T-helper 17 cell (primary cell): Measurements from ENCODE around the gene VARS2. TPM values are rescaled to one million over a fixed set of nuclear protein-coding genes. Genes with fewer than 3 reads are reported as not detected.
"Not testable (repeated sequence)": the region's sequence is repeated elsewhere in the genome, so short reads cannot be mapped to it uniquely, and the experiment has no call there.

Source experiments
- ATAC-seq: fragments of 150-1000 bp; cut with Tn5 transposase; 2 replicates; pipeline ENCODE4 v1.10.0; 2021; ENCODE audit warnings: mild to moderate bottlenecking, moderate library complexity
- DNase-seq, 3 donors: peaks; one replicate each; pipeline versions ENCODE4 v3.0.0 to v3.0.0-alpha.2; 2020 to 2021
- H3K9me3 ChIP-seq: one replicate; pipeline ENCODE4 v1.7.0; 2013; ENCODE audit warnings: low read length, mild to moderate bottlenecking; ENCODE audit not compliant: control insufficient read depth, poor library complexity, severe bottlenecking
- H3K27ac Mint-ChIP-seq: one replicate; pipeline ENCODE4 v1.8.0; 2022; ENCODE audit warnings: mild to moderate bottlenecking, moderate library complexity, mixed read lengths
- H3K27me3 Mint-ChIP-seq: one replicate; pipeline ENCODE4 v1.8.0; 2022; ENCODE audit warnings: mixed read lengths
- H3K36me3 Mint-ChIP-seq: one replicate; pipeline ENCODE4 v1.8.0; 2022; ENCODE audit warnings: low read depth, mixed read lengths
- H3K4me1 Mint-ChIP-seq: one replicate; pipeline ENCODE4 v1.8.0; 2022; ENCODE audit warnings: mild to moderate bottlenecking, mixed read lengths
- H3K4me3 Mint-ChIP-seq: one replicate; pipeline ENCODE4 v1.8.0; 2022; ENCODE audit warnings: mild to moderate bottlenecking, moderate library complexity, mixed read lengths
- total RNA-seq, 4 donors: library from RNA in 2 of 4; stranded (reverse) in 2 of 4; gene quantifications; one replicate each; pipeline ENCODE4 v1.2.3 and lab custom pipeline; 2022 to 2026

VARS2 gene
- total RNA-seq, 2 donors from 2014 or later = 24.4 to 30.5 TPM

- H3K4me1 Mint-ChIP-seq = peaks cover 15% of the 10 kb centered on the region
- H3K36me3 Mint-ChIP-seq = peaks cover 11% of the 10 kb centered on the region
- ATAC-seq (no peak), DNase-seq (no peak)
- no peak overlapping the region for H3K4me3 Mint-ChIP-seq
- no peaks in the 10 kb centered on the region for H3K27me3 Mint-ChIP-seq
- H3K27ac Mint-ChIP-seq = no peak overlapping the region
- H3K9me3 ChIP-seq = no peaks in the 10 kb centered on the region
These were observed 15.2 kb upstream of the VARS2 start for GRCh38 chr6:30898750-30899360.

- peaks cover 7% of the 10 kb centered on the region for H3K4me1 Mint-ChIP-seq
- no peak overlapping the region for H3K4me3 Mint-ChIP-seq
- H3K9me3 ChIP-seq = no peaks in the 10 kb centered on the region
- ATAC-seq (no peak), DNase-seq (no peak)
- peaks cover 4% of the 10 kb centered on the region for H3K36me3 Mint-ChIP-seq
- no peaks in the 10 kb centered on the region for H3K27me3 Mint-ChIP-seq
- no peak overlapping the region for H3K27ac Mint-ChIP-seq
These were observed 13.1 kb upstream of the VARS2 start for GRCh38 chr6:30900863-30901417.

- ATAC-seq (no peak), DNase-seq (no peak)
- Mint-ChIP-seq H3K36me3 (peaks cover 4% of the 10 kb centered on the region), H3K27me3 (no peaks in the 10 kb centered on the region), H3K4me1 (peaks cover 7% of the 10 kb centered on the region), H3K27ac (no peak overlapping the region), H3K4me3 (no peak overlapping the region)
- H3K9me3 ChIP-seq = no peaks in the 10 kb centered on the region
These were observed 12.6 kb upstream of the VARS2 start for GRCh38 chr6:30901436-30901835.

DNA sequence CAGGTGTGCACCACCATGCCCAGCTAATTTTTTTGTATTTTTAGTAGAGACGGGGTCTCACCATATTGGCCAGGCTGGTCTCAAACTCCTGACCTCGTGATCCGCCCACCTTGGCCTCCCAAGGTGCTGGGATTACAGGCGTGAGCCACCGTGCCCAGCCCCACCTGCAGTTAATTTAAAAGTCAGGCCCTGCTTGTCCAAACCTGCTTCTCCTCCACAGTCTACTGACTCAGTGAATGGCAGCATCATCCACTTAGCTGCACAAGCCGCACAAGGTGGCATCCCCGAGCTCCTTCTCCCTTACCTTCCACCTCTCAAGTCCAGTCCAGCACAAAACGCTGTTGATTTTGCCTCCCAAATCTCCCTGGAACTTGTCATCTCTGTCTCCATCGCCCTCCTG is 11.8 kb upstream of the VARS2 start:
- not testable (repeated sequence) for H3K4me1 Mint-ChIP-seq, ATAC-seq

DNA sequence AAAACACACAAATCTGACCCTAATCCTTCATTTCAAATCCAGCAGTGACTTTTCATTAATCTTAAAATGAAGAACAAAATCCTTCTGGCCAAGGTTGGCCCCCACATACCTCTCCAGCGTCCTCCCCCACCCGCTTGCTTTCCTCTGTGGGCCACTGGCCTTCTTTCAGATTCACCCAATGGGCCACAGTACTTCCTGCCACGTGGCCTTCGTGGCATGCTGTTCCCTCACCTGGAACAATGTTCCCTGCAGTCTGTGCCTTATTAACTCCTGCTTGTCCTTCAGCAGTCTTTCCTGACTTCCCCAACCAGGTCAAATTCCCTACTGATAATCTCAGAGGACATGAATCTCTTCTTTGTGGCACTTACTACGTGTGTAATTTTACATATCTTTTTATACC is 11.3 kb upstream of the VARS2 start:
- DNase-seq (no peak), ATAC-seq (no peak)
- H3K4me1 Mint-ChIP-seq = peaks cover 10% of the 10 kb centered on the region
- peak overlapping the region; percentile 84 for H3K27ac Mint-ChIP-seq
- peaks cover 4% of the 10 kb centered on the region for H3K36me3 Mint-ChIP-seq
- peak overlapping the region; percentile 28 for H3K4me3 Mint-ChIP-seq
- H3K9me3 ChIP-seq = no peaks in the 10 kb centered on the region
- H3K27me3 Mint-ChIP-seq = no peaks in the 10 kb centered on the region

More for the DNA sequence above, 11.8 kb upstream of the VARS2 start:
- DNase-seq, H3K9me3 ChIP-seq, H3K27me3 Mint-ChIP-seq, H3K36me3 Mint-ChIP-seq, H3K4me3 Mint-ChIP-seq: not testable (repeated sequence)
- peak overlapping the region; percentile 84 for H3K27ac Mint-ChIP-seq

- ATAC-seq (no peak), DNase-seq (no peak)
- no peaks in the 10 kb centered on the region for H3K9me3 ChIP-seq
- Mint-ChIP-seq H3K4me3 (no peak overlapping the region), H3K36me3 (peaks cover 7% of the 10 kb centered on the region), H3K4me1 (peaks cover 15% of the 10 kb centered on the region), H3K27me3 (no peaks in the 10 kb centered on the region), H3K27ac (peak overlapping the region; percentile 84)
These were observed 10.8 kb upstream of the VARS2 start for GRCh38 chr6:30903236-30903635.

DNA sequence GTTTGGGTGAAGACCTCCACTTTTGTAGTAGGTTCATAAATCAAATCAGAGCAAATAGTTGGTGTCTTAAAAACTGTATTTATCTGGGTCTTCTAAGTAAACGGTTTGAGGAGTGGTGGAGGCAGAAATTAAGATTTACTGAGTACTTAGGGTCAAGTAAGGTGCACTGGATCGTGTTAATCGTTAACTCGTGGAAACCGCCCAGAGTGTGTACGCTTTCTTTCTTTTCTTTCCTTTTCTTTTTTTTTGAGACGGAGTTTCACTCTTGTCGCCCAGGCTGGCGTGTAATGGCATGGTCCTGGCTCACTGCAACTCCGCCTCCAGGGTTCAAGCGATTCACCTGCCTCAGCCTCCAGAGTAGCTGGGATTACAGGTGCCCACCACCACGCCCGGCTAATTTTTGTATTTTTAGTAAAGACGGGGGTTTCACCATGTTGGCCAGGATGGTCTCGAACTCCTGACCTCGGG is 6.7 kb upstream of the VARS2 start:
- not testable (repeated sequence) for H3K36me3 Mint-ChIP-seq, H3K27me3 Mint-ChIP-seq, ATAC-seq, DNase-seq, H3K9me3 ChIP-seq
- Mint-ChIP-seq H3K4me3 (peak overlapping the region; percentile 99), H3K4me1 (peaks cover 29% of the 10 kb centered on the region), H3K27ac (peak overlapping the region; percentile 92)

DNA sequence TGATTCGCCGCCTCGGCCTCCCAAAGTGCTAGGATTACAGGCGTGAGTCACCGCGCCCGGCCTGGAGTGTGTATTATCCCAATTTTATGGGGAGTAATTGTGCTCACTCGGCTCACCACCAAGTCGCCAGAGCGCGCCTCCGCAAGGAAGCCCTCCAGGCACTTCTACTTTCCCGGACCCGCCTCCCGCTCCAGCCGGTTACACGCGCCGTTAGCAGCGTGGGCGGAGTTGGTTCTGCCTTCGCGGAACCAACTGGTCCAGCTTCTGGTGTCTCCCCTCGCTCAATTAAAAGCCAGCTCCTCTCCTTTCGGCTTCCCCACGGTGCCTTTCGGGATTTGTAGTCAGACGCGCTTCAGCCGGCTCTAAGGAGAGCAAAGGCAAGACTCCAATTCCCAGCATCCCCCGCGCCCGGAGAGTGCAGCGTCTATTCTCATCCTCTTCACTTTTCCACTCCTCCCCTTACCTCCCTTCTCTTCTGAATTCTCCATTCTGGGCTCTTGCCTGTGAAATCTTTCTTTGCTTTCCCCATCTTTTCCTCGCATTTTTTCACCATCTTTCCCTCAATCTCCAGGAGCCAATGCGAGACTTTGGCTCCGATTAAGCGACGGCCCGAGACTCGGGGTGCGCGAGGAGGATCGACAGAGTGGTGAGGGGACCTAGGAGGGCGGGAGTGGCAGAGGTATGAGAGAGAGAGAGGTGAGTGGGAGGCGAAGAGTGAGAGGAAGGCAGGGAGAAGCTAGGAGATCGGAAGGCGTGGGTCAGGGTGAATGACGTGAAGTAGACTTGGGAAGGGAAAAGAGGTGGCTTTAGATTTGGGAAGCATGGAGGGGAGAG is 6.1 kb upstream of the VARS2 start, which contains the start of gene GTF2H4:
Gene GTF2H4, plus strand, starts transcription at position 450 of the 834 bp plus-strand sequence.
- peaks cover 8% of the 10 kb centered on the region for H3K36me3 Mint-ChIP-seq
- no peaks in the 10 kb centered on the region for H3K9me3 ChIP-seq
- peak; percentile 100 for ATAC-seq
- DNase-seq = peak; percentile 84 to 87 (median 87)
- peaks cover 24% of the 10 kb centered on the region for H3K4me1 Mint-ChIP-seq
- peak within 1 kb of the TSS; percentile 92 for H3K27ac Mint-ChIP-seq
- no peaks in the 10 kb centered on the region for H3K27me3 Mint-ChIP-seq
- peak within 1 kb of the TSS; percentile 99 for H3K4me3 Mint-ChIP-seq

GRCh38 chr6:30908700-30909099 is 5.3 kb upstream of the VARS2 start:
- Mint-ChIP-seq H3K4me3 (peak overlapping the region; percentile 99), H3K27me3 (no peaks in the 10 kb centered on the region), H3K27ac (peak overlapping the region; percentile 92), H3K36me3 (peaks cover 8% of the 10 kb centered on the region), H3K4me1 (peaks cover 27% of the 10 kb centered on the region)
- no peaks in the 10 kb centered on the region for H3K9me3 ChIP-seq
- no peak for DNase-seq
- ATAC-seq = no peak

DNA sequence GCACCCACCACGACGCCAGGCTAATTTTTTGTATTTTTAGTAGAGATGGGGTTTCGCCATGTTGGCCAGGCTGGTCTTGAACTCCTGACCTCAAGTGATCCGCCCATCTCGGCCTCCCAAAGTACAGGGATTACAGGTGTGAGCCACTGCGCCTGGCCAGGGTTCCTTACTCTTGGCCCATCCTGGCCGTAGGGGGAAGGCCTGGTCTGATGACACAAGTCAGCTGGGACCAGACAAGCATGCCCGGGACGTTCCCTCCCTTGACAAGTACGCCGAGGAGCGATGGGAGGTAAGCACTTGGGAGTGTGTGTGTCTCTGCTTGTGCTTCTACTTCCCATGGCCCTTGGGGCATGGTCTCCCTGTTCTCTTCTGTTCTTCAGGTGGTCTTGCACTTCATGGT is 3.6 kb upstream of the VARS2 start:
- not testable (repeated sequence) for H3K4me3 Mint-ChIP-seq, ATAC-seq, H3K36me3 Mint-ChIP-seq, H3K27me3 Mint-ChIP-seq, DNase-seq, H3K9me3 ChIP-seq, H3K27ac Mint-ChIP-seq
- H3K4me1 Mint-ChIP-seq = peaks cover 36% of the 10 kb centered on the region

DNA sequence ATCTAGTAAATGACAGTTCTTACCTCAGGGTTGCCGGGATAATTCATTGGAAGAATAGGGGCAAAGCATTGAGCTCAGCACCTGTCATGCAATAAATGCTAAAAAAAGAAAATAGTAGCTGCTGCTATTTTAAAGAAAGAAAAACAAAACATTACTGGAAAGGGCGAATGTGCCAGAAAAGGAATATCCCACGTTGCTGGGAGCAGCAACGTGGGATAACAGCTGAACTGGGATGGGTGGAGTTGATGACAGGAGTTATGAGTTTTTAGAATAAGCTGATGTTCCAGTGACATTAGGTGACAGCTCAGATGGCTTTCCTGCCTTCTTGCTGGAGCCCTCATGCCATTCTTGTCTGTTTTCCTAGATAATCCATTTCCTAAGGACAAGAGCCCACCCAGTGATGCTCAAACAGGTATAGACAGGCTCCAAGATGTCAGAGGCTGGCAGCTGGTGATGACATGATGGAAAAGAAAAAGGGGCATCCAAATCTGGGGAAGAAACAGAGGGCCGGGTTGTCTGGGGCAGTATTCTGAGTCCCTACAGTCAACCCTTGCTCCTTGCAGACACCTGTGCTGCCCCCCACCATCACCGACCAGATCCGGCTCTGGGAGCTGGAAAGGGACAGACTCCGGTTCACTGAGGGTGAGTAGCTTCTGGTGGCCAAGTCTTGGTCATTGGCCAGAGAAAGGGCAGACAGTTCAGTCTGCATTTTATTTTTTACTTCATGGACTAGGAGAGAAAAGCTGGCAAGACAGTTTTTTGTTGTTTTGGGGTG is 1.1 kb upstream of the VARS2 start:
- ATAC-seq (no peak), DNase-seq (no peak)
- H3K36me3 Mint-ChIP-seq = peaks cover 8% of the 10 kb centered on the region
- H3K4me3 Mint-ChIP-seq = peak overlapping the region; percentile 94
- H3K9me3 ChIP-seq = no peaks in the 10 kb centered on the region
- H3K27ac Mint-ChIP-seq = no peak overlapping the region
- H3K4me1 Mint-ChIP-seq = peaks cover 42% of the 10 kb centered on the region
- H3K27me3 Mint-ChIP-seq = no peaks in the 10 kb centered on the region

- H3K9me3 ChIP-seq = no peaks in the 10 kb centered on the region
- ATAC-seq (no peak), DNase-seq (no peak)
- Mint-ChIP-seq H3K27ac (no peak overlapping the region), H3K4me1 (peaks cover 36% of the 10 kb centered on the region), H3K27me3 (no peaks in the 10 kb centered on the region), H3K4me3 (peak overlapping the region; percentile 94), H3K36me3 (peaks cover 4% of the 10 kb centered on the region)
These were observed 340 bp upstream of the VARS2 start for GRCh38 chr6:30913721-30914075.
